Activated naive CD8-positive, alpha-beta T cell treated with anti-CD3 and anti-CD28 coated beads for 36 hours (primary cell): ENCODE data around the gene CADM4. TPM values are rescaled to one million over a fixed set of nuclear protein-coding genes. Genes with fewer than 3 reads are reported as not detected.
A peak's percentile ranks its signal among the peaks of the same experiment; 100 is the strongest.
"Not testable (repeated sequence)": the region's sequence is repeated elsewhere in the genome, so short reads cannot be mapped to it uniquely, and the experiment has no call there.

ENCODE experiments used
- DNase-seq: peaks from one replicate; pipeline ENCODE4 v3.0.0; 2021
- H3K27ac Mint-ChIP-seq: one replicate; pipeline ENCODE4 v1.8.0; 2022; ENCODE audit warnings: mild to moderate bottlenecking, moderate library complexity, mixed read lengths
- H3K27me3 Mint-ChIP-seq: one replicate; pipeline ENCODE4 v1.8.0; 2022; ENCODE audit warnings: mild to moderate bottlenecking, mixed read lengths
- H3K36me3 Mint-ChIP-seq: one replicate; pipeline ENCODE4 v1.8.0; 2021; ENCODE audit warnings: mild to moderate bottlenecking, mixed read lengths
- H3K4me1 Mint-ChIP-seq: one replicate; pipeline ENCODE4 v1.8.0; 2021; ENCODE audit warnings: mixed read lengths
- H3K4me3 Mint-ChIP-seq: one replicate; pipeline ENCODE4 v1.8.0; 2022; ENCODE audit warnings: mild to moderate bottlenecking, moderate library complexity, mixed read lengths
- H3K9me3 Mint-ChIP-seq: one replicate; pipeline ENCODE4 v1.8.0; 2022; ENCODE audit warnings: mixed read lengths
- total RNA-seq, 2 experiments: library from RNA; stranded (reverse); gene quantifications; one replicate each; pipeline ENCODE4 v1.2.3, GENCODE V29; 2021

Gene CADM4
- total RNA-seq, 2 experiments from 2014 or later: 0.26 to 0.29 TPM

- Mint-ChIP-seq H3K36me3 (peaks cover 20% of the 10 kb centered on the region), H3K9me3 (no peaks in the 10 kb centered on the region), H3K27me3 (no peaks in the 10 kb centered on the region), H3K27ac (peak overlapping the region; percentile 98), H3K4me1 (peaks cover 30% of the 10 kb centered on the region), H3K4me3 (peak overlapping the region; percentile 100)
- peak; percentile 80 for DNase-seq
Observed at GRCh38 chr19:43594710-43595604, 44.7 kb downstream of the CADM4 start.

GRCh38 chr19:43594081-43594697 lies 45.5 kb downstream of the CADM4 start:
- no peaks in the 10 kb centered on the region for H3K9me3 Mint-ChIP-seq
- H3K4me3 Mint-ChIP-seq: peak overlapping the region; percentile 100
- no peak for DNase-seq
- peak overlapping the region; percentile 50 for H3K27ac Mint-ChIP-seq
- no peaks in the 10 kb centered on the region for H3K27me3 Mint-ChIP-seq
- peaks cover 24% of the 10 kb centered on the region for H3K36me3 Mint-ChIP-seq
- peaks cover 36% of the 10 kb centered on the region for H3K4me1 Mint-ChIP-seq

- Mint-ChIP-seq H3K27ac (peak overlapping the region; percentile 69), H3K4me3 (no peak overlapping the region), H3K36me3 (peaks cover 27% of the 10 kb centered on the region), H3K4me1 (peaks cover 27% of the 10 kb centered on the region), H3K27me3 (no peaks in the 10 kb centered on the region), H3K9me3 (no peaks in the 10 kb centered on the region)
- DNase-seq: no peak
Observed at GRCh38 chr19:43592800-43593350, 46.8 kb downstream of the CADM4 start.

- no peaks in the 10 kb centered on the region for H3K27me3 Mint-ChIP-seq
- H3K4me1 Mint-ChIP-seq: peaks cover 20% of the 10 kb centered on the region
- no peak overlapping the region for H3K4me3 Mint-ChIP-seq
- H3K9me3 Mint-ChIP-seq: no peaks in the 10 kb centered on the region
- H3K27ac Mint-ChIP-seq: peak overlapping the region; percentile 69
- peaks cover 23% of the 10 kb centered on the region for H3K36me3 Mint-ChIP-seq
- no peak for DNase-seq
Observed at GRCh38 chr19:43591904-43592772, 47.5 kb downstream of the CADM4 start.

- peak overlapping the region; percentile 66 for H3K27ac Mint-ChIP-seq
- peaks cover 20% of the 10 kb centered on the region for H3K4me1 Mint-ChIP-seq
- H3K4me3 Mint-ChIP-seq: no peak overlapping the region
- no peaks in the 10 kb centered on the region for H3K9me3 Mint-ChIP-seq
- peaks cover 39% of the 10 kb centered on the region for H3K36me3 Mint-ChIP-seq
- no peaks in the 10 kb centered on the region for H3K27me3 Mint-ChIP-seq
- DNase-seq: no peak
Observed at GRCh38 chr19:43589678-43590077, 50.0 kb downstream of the CADM4 start.

- Mint-ChIP-seq H3K4me1 (peaks cover 21% of the 10 kb centered on the region), H3K9me3 (no peaks in the 10 kb centered on the region), H3K27ac (peak overlapping the region; percentile 66), H3K4me3 (no peak overlapping the region), H3K27me3 (no peaks in the 10 kb centered on the region), H3K36me3 (peaks cover 41% of the 10 kb centered on the region)
- no peak for DNase-seq
Observed at GRCh38 chr19:43589277-43589676, 50.4 kb downstream of the CADM4 start.

GRCh38 chr19:43587029-43587428 lies 52.6 kb downstream of the CADM4 start:
- not testable (repeated sequence) for H3K4me3 Mint-ChIP-seq, H3K27ac Mint-ChIP-seq, DNase-seq, H3K27me3 Mint-ChIP-seq, H3K9me3 Mint-ChIP-seq
- peaks cover 13% of the 10 kb centered on the region for H3K4me1 Mint-ChIP-seq
- peaks cover 31% of the 10 kb centered on the region for H3K36me3 Mint-ChIP-seq

- peaks cover 31% of the 10 kb centered on the region for H3K36me3 Mint-ChIP-seq
- no peaks in the 10 kb centered on the region for H3K27me3 Mint-ChIP-seq
- no peak overlapping the region for H3K4me3 Mint-ChIP-seq
- no peaks in the 10 kb centered on the region for H3K9me3 Mint-ChIP-seq
- H3K27ac Mint-ChIP-seq: no peak overlapping the region
- no peak for DNase-seq
- peaks cover 20% of the 10 kb centered on the region for H3K4me1 Mint-ChIP-seq
Observed at GRCh38 chr19:43586346-43586745, 53.3 kb downstream of the CADM4 start.

GRCh38 chr19:43584484-43584883 lies 55.2 kb downstream of the CADM4 start:
- Mint-ChIP-seq H3K4me3 (no peak overlapping the region), H3K9me3 (no peaks in the 10 kb centered on the region), H3K27ac (peak overlapping the region; percentile 69), H3K4me1 (peaks cover 18% of the 10 kb centered on the region), H3K27me3 (no peaks in the 10 kb centered on the region), H3K36me3 (peaks cover 22% of the 10 kb centered on the region)
- no peak for DNase-seq

- H3K9me3 Mint-ChIP-seq: no peaks in the 10 kb centered on the region
- no peak overlapping the region for H3K4me3 Mint-ChIP-seq
- H3K27ac Mint-ChIP-seq: no peak overlapping the region
Observed at GRCh38 chr19:43582495-43582894, 57.2 kb downstream of the CADM4 start.

GRCh38 chr19:43581467-43581866 lies 58.2 kb downstream of the CADM4 start:
- peaks cover 24% of the 10 kb centered on the region for H3K36me3 Mint-ChIP-seq
- H3K4me1 Mint-ChIP-seq: peaks cover 28% of the 10 kb centered on the region
- no peaks in the 10 kb centered on the region for H3K9me3 Mint-ChIP-seq
- no peak for DNase-seq
- peak overlapping the region; percentile 86 for H3K27ac Mint-ChIP-seq
- no peaks in the 10 kb centered on the region for H3K27me3 Mint-ChIP-seq
- H3K4me3 Mint-ChIP-seq: peak overlapping the region; percentile 49

More at GRCh38 chr19:43582495-43582894, 57.2 kb downstream of the CADM4 start:
- Mint-ChIP-seq H3K27me3 (no peaks in the 10 kb centered on the region), H3K4me1 (peaks cover 24% of the 10 kb centered on the region), H3K36me3 (peaks cover 24% of the 10 kb centered on the region)
- no peak for DNase-seq

- no peaks in the 10 kb centered on the region for H3K9me3 Mint-ChIP-seq
- no peaks in the 10 kb centered on the region for H3K27me3 Mint-ChIP-seq
- H3K36me3 Mint-ChIP-seq: peaks cover 8% of the 10 kb centered on the region
- peaks cover 36% of the 10 kb centered on the region for H3K4me1 Mint-ChIP-seq
- H3K4me3 Mint-ChIP-seq: peak overlapping the region; percentile 85
- no peak for DNase-seq
- H3K27ac Mint-ChIP-seq: no peak overlapping the region
Observed at GRCh38 chr19:43578787-43579186, 60.9 kb downstream of the CADM4 start.

- Mint-ChIP-seq H3K27me3 (no peaks in the 10 kb centered on the region), H3K4me1 (peaks cover 37% of the 10 kb centered on the region), H3K27ac (peak overlapping the region; percentile 69), H3K36me3 (peaks cover 8% of the 10 kb centered on the region), H3K4me3 (peak overlapping the region; percentile 63), H3K9me3 (no peaks in the 10 kb centered on the region)
- no peak for DNase-seq
Observed at GRCh38 chr19:43575955-43576878, 63.4 kb downstream of the CADM4 start.
